Measurements from ENCODE around the gene DCBLD2. TPM values are rescaled to one million over a fixed set of nuclear protein-coding genes. Genes with fewer than 3 reads are reported as not detected.

The DCBLD2 gene
- polyA plus RNA-seq, 3 donors, result 2.8 to 7.8 (median 6.0) TPM

DNA sequence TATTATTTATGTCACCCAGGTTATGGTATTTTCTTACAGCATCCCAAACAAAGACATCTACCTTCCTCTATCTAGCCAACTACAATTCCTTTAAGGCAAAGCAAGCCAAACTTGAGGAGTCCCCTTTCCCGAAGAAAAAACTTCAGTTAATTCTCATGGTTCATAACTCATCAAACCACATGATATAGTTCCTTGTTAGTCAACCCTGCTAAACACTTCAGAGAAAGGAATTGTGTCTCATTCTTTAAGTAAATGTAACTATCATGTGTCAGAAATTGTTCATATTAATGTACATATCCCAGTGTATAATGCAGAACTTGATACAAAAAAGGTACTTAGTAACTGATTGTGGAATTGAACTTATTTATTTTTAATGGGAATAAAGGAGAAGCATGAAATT lies 93.9 kb downstream of the DCBLD2 start:
- WGBS, 3 donors, result 87 to 93% (median 92%) methylated on average over 1 of the region's 1 CpG
- H3K27ac ChIP-seq (ENCODE audit: low read depth, low read length), result no peak overlapping the region

DNA sequence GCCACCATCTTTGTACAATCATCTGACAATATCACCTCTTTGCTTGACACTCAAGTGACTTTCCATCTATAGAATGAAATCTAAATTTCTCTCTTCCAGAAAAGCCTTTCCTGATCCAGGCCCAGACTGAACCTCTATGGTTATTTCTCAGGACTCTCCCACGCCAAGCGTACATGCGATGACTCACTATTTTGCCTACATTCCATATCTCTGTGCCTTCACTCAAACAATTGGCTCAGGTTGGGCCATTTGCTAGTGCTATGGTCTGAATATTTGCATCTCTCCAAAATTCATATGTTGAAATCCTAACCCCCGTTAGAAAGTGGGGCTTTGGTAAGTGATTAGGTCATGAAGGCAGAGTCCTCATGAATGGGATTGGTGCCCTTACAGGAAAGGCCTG lies 94.5 kb downstream of the DCBLD2 start:
- 89 to 94% (median 91%) methylated on average over 4 of the region's 4 CpGs for WGBS, 3 donors
- no peak overlapping the region for H3K27ac ChIP-seq (ENCODE audit: low read depth, low read length)

DNA sequence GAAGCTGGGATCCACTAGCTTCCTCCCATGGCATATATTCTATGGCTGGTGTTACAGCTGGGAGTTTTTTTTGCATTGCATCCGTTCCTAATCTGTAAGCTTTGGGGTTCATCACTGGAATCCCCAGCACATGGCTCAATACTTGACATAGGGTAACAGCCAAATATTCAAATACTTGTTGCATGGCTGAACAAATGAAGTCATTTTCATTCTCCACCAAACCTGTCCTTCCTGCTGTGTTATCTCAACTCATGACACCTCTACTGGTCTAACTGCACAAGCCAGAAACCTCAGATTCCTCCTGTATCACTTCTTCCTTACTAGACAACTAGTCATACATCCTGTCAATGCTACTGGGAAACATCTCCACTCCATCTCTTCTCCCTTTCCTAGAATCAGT lies 95.0 kb downstream of the DCBLD2 start:
- no peak overlapping the region for H3K27ac ChIP-seq (ENCODE audit: low read depth, low read length)
- WGBS, 3 donors, result 70 to 96% (median 70%) methylated on average over 1 of the region's 1 CpG

DNA sequence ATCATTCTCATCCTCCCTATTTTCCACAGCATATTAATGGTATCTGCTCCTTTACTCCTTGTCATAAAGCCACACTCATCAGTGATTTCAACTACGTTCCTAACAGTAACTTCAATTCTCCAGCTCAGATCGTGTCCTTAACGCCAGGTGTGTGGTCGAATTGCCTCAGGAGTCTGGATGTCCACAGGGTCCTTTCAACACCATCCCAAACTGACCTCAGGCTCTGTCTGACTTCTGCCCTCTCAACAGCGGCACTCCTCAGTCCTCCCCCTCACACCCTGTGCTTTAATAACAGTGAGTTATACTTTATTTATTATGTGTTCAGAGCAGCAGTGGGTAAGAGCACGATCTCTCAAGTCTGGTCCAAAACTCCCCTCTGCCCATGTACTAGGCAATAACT lies 95.9 kb downstream of the DCBLD2 start:
- 88 to 93% (median 91%) methylated on average over 6 of the region's 6 CpGs for WGBS, 3 donors
- H3K27ac ChIP-seq (ENCODE audit: low read depth, low read length), result no peak overlapping the region

DNA sequence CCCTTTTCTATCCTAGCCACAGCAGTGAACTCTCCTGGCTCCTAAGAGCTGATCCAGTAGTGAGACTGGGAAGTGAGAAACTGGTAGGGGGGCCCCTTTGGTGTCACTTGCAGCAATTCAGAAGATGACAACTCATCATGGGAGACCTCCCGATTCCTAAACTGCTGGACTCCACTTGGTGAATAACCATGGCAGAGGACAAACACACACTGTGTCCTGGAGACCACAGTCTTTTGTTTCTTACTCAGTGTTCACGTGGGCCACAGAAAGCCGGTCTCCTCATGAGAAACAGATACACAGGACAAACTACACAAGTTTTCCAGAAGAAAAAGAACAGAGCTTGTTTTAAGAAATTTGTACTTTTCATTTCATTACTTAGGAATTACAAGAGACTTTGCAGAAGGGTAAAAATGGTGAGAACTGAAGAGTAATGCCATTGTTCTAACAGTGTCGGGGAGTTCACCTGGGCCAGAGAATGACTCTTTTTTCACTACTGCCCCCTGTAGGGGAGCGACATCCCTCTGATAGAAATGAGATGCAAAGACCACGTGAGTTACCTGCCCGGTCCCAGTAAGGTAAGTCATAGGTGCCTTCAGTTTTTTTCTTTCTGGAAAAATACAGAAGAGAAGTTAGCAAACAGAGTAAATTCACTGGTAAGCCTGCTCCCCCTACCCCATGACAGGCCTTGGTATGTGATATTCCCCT lies 100.3 kb downstream of the DCBLD2 start:
- H3K27ac ChIP-seq (ENCODE audit: low read depth, low read length), result no peak overlapping the region
- WGBS, 3 donors, result 89 to 95% (median 94%) methylated on average over 7 of the region's 7 CpGs

DNA sequence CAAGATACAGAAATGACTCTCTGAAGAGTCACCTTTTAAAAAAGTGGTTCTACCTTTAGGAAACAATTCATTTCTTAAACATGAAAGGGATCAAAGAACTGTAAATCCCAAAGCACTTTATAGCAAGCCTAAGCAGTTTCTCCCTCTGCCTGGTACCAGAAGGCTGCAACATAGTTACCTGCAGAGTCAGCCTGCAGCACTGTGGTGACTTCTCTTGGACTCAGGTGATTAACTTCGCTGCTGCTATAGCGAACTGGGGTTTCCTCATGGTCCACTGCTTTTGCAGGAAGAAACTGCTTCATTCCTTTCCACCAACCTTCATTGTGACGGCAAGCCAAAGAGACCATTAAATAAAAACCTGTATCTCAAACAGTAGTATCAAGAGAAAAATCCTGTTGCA lies 101.1 kb downstream of the DCBLD2 start:
- 77 to 91% (median 79%) methylated on average over 3 of the region's 3 CpGs for WGBS, 3 donors
- no peak overlapping the region for H3K27ac ChIP-seq (ENCODE audit: low read depth, low read length)

DNA sequence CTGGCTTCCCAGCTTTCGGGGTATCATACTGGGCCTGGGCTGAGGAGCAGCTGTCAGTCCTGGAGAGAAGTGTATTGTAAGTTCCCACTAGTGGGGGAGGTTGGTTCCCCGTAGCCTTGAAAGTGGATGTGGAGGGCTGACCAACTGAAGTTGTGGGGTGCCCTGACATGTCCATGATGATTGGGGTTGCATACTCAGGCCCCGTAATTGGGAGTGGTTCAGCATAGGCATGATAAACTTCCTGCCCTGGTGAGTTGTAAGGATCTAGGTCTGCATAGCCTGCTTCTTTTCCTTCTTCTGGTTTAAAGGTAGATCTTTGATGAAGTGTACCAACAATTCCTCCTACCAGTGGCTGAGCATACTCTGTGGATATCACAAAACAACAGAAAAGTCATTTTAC lies 102.0 kb downstream of the DCBLD2 start:
- H3K27ac ChIP-seq (ENCODE audit: low read depth, low read length), result no peak overlapping the region
- WGBS, 3 donors, result 80 to 88% (median 82%) methylated on average over 3 of the region's 3 CpGs

DNA sequence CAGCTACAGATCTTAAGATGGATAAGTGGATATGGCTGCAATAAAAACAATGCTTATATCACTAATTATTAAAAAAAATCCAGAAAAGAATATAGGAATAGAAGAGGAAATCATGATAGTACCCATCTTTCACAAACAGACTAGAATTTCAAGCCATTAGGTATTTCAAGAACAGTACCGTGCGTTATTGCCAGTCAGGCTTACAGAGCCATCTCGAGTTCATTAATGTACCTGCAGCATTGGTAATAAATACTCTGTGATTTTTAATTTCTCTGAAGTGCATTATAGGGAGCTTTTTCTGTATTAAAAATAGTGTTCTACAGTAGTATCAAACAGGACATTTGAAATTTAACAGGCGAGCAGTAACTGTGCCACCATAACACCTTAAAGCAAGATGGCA lies 102.7 kb downstream of the DCBLD2 start:
- H3K27ac ChIP-seq (ENCODE audit: low read depth, low read length), result no peak overlapping the region
- WGBS, 3 donors, result 77 to 88% (median 87%) methylated on average over 4 of the region's 4 CpGs

DNA sequence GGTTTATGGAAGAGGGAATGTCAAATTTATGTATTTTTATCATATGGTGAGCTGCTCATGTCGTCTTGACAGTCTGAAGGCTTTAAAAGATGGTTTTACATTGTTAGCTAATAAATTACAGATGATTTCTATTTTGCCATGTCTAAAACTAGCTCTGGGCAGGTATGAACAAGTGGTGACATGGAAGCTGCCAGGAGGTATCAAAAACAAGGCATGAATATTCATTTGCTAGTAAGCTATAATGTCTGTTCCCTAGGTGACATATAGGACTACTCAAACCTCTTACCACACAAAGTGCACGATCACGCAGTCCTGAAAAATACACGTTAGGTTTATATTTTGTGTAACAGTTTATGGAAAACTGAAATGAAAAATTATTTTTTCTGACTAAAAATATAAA lies 103.6 kb downstream of the DCBLD2 start:
- H3K27ac ChIP-seq (ENCODE audit: low read depth, low read length), result no peak overlapping the region
- WGBS, 3 donors, result 81 to 88% (median 86%) methylated on average over 4 of the region's 4 CpGs

DNA sequence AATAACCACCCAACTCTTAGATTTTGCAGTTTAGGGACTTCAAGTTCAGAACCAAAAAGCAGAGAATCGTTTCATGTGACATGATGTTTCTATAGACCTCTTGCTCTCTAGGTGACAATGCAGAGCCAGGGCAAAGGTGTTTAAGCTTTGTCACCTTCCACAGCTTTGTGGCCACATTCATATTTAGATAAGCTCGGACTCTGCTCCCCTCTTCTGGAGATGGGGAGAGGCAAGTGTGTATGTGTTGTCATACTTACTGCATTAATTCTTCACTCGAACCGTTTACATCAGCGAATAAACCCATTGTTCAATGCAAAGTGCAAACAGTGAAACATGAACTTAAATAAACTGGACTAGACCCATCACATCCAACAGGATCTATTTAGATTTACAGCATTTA lies 105.2 kb downstream of the DCBLD2 start:
- H3K27ac ChIP-seq (ENCODE audit: low read depth, low read length), result no peak overlapping the region

DNA sequence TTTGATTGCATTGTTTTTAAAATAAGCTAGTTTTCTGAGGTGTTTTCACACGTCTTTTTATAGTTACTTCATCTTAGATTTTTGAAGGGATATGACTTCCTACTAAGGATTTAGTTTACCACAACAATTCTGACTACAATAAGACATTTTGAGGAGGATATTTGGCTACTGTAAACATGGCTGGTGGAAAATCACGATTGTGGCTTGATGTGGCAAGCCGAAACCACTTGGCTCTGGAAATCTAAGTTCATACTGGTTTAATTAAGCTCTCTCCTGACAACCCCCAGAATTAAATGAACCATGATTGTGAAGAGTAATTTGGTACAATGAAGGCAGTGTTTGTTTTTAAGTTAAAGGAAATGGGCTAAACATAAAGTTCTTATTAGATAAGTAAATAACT lies 107.5 kb downstream of the DCBLD2 start:
- WGBS, 3 donors, result 74 to 81% (median 78%) methylated on average over 3 of the region's 3 CpGs

More for the DNA sequence above, 105.2 kb downstream of the DCBLD2 start:
- WGBS, 3 donors, result 75 to 89% (median 85%) methylated on average over 5 of the region's 5 CpGs

DNA sequence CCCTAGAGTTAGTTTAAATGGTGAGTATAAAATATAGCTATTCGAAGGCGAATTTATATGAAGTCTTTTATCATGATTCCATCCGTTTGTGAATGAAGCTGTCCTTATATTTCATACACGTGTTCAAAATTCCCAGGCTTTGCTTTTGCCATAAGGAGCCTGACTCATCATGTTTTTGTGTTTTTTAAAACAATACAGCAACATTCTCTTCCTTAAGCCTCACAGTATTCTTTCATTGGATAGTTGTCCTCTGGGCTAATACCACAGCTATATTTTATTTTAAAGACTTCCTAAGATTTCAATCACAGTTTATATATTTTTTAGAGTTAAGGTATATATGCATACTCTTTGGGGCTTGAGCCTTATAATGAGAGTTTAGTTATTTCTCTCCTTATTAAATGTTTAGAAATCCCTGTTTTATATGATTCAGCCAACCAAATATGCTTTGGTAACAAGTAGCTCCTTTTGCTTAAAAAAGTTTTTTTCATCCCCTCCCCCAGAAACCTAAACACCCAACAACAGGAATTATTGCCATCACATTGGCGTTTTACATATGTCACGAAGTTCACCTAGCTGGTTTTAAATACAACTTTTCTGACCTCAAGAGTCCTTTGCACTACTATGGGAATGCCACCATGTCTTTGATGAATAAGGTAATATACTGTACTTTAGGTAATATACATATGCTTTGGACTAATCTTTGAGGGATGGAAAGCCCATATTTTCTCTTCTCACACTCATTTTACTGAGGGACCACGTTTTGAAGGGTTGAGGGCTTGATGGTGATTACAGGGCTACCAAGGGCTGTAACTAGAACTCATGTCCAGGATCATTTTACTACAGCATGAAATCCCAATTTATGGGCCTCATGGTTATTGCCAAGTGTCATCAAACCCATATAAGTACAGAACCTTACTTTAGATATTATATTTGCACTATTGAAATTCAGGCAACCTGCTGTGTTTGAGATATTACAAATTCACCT lies 109.9 kb downstream of the DCBLD2 start:
- WGBS, 3 donors, result 80 to 90% (median 80%) methylated on average over 7 of the region's 7 CpGs
- no peak overlapping the region for H3K27ac ChIP-seq (ENCODE audit: low read depth, low read length)

More for the DNA sequence above, 107.5 kb downstream of the DCBLD2 start:
- H3K27ac ChIP-seq (ENCODE audit: low read depth, low read length), result no peak overlapping the region

DNA sequence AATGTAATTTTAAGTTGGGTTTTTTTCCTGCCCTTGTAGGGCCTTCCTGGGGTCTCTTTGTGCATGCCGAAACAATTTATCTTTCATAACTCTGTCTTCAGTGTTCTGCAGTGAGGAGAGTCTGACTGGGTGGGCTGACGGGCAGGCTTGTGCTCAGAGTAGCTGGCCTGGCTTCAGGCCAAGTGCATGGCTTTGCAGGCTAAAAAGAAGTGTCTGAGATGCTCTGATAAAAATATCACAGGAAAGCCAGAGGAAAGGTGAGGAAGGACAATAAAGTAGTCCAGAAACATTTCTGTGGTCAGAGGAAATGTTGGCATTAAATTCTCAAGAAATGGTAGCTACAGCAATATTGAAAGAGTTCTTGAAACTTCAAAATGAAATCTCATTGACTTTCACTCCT lies 112.8 kb downstream of the DCBLD2 start:
- 42 to 61% (median 48%) methylated on average over 2 of the region's 2 CpGs for WGBS, 3 donors

DNA sequence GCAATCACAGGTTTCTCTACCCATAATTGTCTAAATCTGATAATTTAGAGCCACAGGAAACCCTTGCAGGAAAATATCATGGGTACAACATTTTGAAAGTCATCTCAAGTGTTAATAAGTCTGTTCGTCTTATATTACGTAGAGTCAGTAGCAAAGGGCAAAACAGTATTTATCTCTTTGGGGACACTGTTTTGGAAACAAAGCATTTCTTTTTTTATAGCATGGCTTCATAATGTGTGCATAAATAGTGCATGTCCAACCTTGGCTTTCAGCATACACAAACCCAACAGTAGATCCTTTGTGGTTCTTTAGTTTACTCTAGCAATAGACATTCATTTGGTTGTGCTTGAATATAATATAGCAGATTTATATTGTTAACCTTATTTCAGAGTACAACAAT lies 114.3 kb downstream of the DCBLD2 start:
- 52 to 62% (median 57%) methylated on average over 2 of the region's 2 CpGs for WGBS, 3 donors
- no peak overlapping the region for H3K27ac ChIP-seq (ENCODE audit: low read depth, low read length)

More for the DNA sequence above, 112.8 kb downstream of the DCBLD2 start:
- no peak overlapping the region for H3K27ac ChIP-seq (ENCODE audit: low read depth, low read length)

DNA sequence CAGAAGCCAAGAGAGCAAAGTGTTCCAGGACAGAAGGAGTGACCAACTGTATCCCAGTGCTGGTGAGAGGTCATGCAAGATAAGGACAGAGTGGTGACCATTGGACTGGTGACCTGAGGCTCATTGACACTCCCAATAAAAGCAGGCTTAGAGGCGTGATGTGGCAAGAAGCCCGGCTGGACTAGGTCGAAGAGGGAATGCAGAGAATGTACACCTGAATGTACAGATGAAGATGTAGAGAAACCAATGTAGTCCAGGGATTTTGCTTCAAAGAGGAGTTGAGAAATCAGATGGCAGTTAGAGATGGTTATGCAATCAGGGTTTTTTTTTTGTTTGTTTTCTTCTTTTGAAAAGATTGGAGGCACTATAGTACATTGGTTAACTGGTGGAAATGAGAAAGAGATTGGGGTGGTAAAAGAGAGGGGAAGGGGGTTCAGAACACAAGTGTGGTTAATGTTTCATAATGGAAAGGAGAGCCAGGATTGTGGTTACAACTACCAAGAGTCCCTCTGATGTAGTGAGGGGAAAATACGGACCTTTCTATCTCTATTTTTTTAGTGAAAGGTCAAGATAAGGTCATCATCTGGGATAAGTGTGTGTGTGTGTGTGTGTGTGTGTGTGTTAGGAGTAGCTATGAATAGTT lies 115.0 kb downstream of the DCBLD2 start:
- 64 to 84% (median 66%) methylated on average over 4 of the region's 4 CpGs for WGBS, 3 donors
- no peak overlapping the region for H3K27ac ChIP-seq (ENCODE audit: low read depth, low read length)

DNA sequence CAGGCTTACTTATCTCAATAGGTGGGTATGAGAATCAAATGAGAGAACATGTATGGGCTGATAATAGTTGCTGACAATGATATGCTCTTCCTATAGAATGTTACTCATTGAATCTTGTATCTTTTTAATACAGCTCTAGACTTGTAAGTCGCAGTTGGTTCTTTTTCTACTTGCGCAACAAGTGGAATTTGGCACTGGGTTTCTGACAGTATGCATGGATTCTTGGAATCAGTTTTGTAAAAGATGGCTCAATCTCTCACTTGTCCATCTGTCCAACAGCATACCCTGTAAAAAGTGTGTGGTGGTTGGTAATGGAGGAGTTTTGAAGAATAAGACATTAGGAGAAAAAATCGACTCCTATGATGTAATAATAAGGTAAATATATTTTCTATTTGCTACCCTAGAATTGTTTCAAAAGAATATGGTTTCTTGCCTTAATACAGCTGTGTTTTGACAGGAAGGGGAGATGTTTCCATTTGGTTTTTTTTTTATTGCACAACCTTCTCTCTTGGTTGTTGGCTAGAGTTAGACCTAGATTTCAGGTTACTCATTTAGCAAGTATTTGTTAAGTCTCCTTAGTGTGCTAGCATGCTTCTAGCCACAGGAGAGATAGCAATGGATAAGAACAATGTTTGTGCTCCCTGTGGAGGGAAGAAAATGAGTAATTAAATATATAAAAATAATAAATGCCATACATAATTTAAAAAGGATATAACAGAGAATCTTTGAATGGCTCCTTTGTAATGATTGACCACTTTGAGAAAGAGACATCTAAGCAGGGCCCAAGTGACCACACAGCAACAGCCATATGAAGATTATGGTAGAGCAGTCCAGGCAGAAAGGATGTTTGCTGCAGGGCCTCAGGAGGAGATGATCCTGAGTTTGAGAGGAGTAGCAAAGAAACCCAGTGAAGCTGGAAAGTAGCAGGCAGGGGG lies 116.6 kb downstream of the DCBLD2 start:
- H3K27ac ChIP-seq (ENCODE audit: low read depth, low read length), result no peak overlapping the region
- 39 to 56% (median 43%) methylated on average over 3 of the region's 3 CpGs for WGBS, 3 donors

DNA sequence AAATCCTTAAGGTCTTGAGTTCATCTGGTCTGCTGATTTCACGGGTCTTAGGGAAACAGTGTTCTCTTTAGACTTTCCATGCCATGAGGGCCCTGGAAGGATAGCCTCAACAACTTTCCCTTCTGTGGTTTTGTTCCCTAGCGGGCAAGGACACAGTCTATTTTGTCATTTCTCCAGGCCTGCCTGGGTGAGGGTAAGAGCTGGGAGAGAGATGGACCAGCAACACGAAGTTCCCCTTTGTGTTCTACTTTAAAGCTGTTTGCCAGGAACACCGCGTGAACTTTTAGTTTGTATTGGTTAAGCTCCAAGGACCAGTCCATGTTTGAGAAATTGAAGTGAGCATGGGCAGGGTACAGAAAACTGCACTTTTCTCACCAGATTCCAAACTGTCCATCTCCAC lies 117.5 kb downstream of the DCBLD2 start:
- no peak overlapping the region for H3K27ac ChIP-seq (ENCODE audit: low read depth, low read length)
- WGBS, 3 donors, result 41 to 57% (median 56%) methylated on average over 5 of the region's 5 CpGs
